Measurements from ENCODE around the gene NRXN3. TPM values are rescaled to one million over a fixed set of nuclear protein-coding genes. Genes with fewer than 3 reads are reported as not detected.

The NRXN3 gene
- total RNA-seq, 1 experiment from 2014 or later = not detected

GRCh38 chr14:79265366-79265946 is 1095.3 kb downstream of the NRXN3 start:
- no peaks in the 10 kb centered on the region for H4K20me1 ChIP-seq (ENCODE audit: insufficient read depth)
- CTCF ChIA-PET = no interaction called here
- no peak for DNase-seq (ENCODE audit: low read depth, low spot score)
- no peak overlapping the region for H3K4me2 ChIP-seq (ENCODE audit: low read length)
- RAD21 ChIA-PET (ENCODE audit: low non-redundant PET in 1 of 2, low total read pairs in 2 of 2, uncharacterized antibody in 2 of 2, unreplicated experiment in 2 of 2) = no interaction called here
- H3K4me1 ChIP-seq (ENCODE audit: control insufficient read depth in 1 of 2, insufficient read depth in 2 of 2, low read length in 2 of 2) = no peaks in the 10 kb centered on the region
- no peak overlapping the region for H2AFZ ChIP-seq (ENCODE audit: low read depth, low read length, poor library complexity, severe bottlenecking)
- no peak for ATAC-seq
- no peak overlapping the region for H3K4me3 ChIP-seq (replicated peaks in 1 of 2; ENCODE audit: low read depth in 1 of 2, low read length in 2 of 2)
- H3K9me3 ChIP-seq (ENCODE audit: control insufficient read depth in 1 of 2, insufficient read depth in 1 of 2, low read depth in 1 of 2, low read length in 2 of 2) = peaks cover 3 to 6% of the 10 kb centered on the region in 2 experiments; a peak in 2 of 4 replicates
- POLR2A ChIA-PET = no interaction called here
- BruUV-seq (replicated peaks) = no TSS peak
- H3K36me3 ChIP-seq (ENCODE audit: control insufficient read depth in 1 of 2, insufficient read depth in 2 of 2, low read length in 2 of 2) = no peaks in the 10 kb centered on the region
- TF ChIP-seq POLR2A (IDR thresholded peaks at IDR 0.05; ENCODE audit: borderline replicate concordance, extremely low read depth, insufficient read depth, insufficient read length) = no peak
- TF ChIP-seq CTCF (IDR thresholded peaks at IDR 0.05 in 2 of 3, conservative IDR thresholded peaks at IDR 0.05 in 1 of 3; ENCODE audit: borderline replicate concordance in 1 of 3, insufficient read depth in 1 of 3, low read depth in 2 of 3, low read length in 2 of 3) = no peak
- TF ChIP-seq JUND (IDR thresholded peaks at IDR 0.05) = no peak
- no peak for TF ChIP-seq EGR1 (IDR thresholded peaks at IDR 0.05; ENCODE audit: low read depth)
- no peak for TF ChIP-seq ZNF274 (IDR thresholded peaks at IDR 0.05; ENCODE audit: low read depth, low read length)
- no peak for TF ChIP-seq YY1 (IDR thresholded peaks at IDR 0.05; ENCODE audit: extremely low read depth, insufficient replicate concordance, low read depth, low read length)
- no peak for TF ChIP-seq SRF (IDR thresholded peaks at IDR 0.05; ENCODE audit: low read depth)
- no peak for TF ChIP-seq FOSL1 (IDR thresholded peaks at IDR 0.05; ENCODE audit: low read depth)
- no peak for TF ChIP-seq ZFX (IDR thresholded peaks at IDR 0.05)
- TF ChIP-seq SIN3A (IDR thresholded peaks at IDR 0.05; ENCODE audit: low read depth) = no peak
- no peak for TF ChIP-seq REST (IDR thresholded peaks at IDR 0.05; ENCODE audit: low read depth)
- H3K27ac ChIP-seq (ENCODE audit: low read depth, low read length) = no peak overlapping the region
- no peaks in the 10 kb centered on the region for H3K79me2 ChIP-seq (ENCODE audit: insufficient read depth, low read length)
- intact Hi-C loops (cut with micrococcal nuclease) = no loop called here
- H3K9me2 ChIP-seq (ENCODE audit: insufficient read depth) = no peaks in the 10 kb centered on the region
- no peaks in the 10 kb centered on the region for H3K27me3 ChIP-seq (ENCODE audit: insufficient read depth, low read length)
- H3K9ac ChIP-seq (ENCODE audit: low read length) = no peak overlapping the region

Data from HCT116 (cell line).